Measurements from ENCODE around the gene LHFPL6. TPM values are rescaled to one million over a fixed set of nuclear protein-coding genes. Genes with fewer than 3 reads are reported as not detected.

LHFPL6 gene
- total and polyA plus RNA-seq, 2 experiments from 2014 or later, result 91.2 to 111 TPM

GRCh38 chr13:39510316-39510695 lies 92.7 kb downstream of the LHFPL6 start:
- peaks cover 4% of the 10 kb centered on the region for H3K4me1 ChIP-seq (ENCODE audit: insufficient read depth)
- 80 to 88% methylated on average over 1 of the region's 1 CpG for WGBS, 2 experiments (ENCODE audit: low coverage in 1 of 2, low lambda C conversion rate in 2 of 2, missing lambda C conversion rate in 2 of 2)
- H4K20me1 ChIP-seq (ENCODE audit: insufficient read depth), result no peaks in the 10 kb centered on the region
- in situ Hi-C loops (cut with MboI), result no loop called here
- H3K9ac ChIP-seq, result no peak overlapping the region
- H3K79me2 ChIP-seq (ENCODE audit: insufficient read depth), result peaks cover 79% of the 10 kb centered on the region
- H3K27me3 ChIP-seq (replicated peaks; ENCODE audit: insufficient read depth), result no peaks in the 10 kb centered on the region
- no peaks in the 10 kb centered on the region for H3F3A ChIP-seq (ENCODE audit: insufficient read depth)
- no peak overlapping the region for H2AFZ ChIP-seq
- H3K4me3 ChIP-seq, result no peak overlapping the region
- DNase-seq, result no peak
- TF ChIP-seq EZH2 (IDR thresholded peaks at IDR 0.05; ENCODE audit: insufficient read depth, poor library complexity, severe bottlenecking) (no peak), EZH2phosphoT487 (IDR thresholded peaks at IDR 0.05; ENCODE audit: insufficient read depth, low read depth) (no peak)
- H3K36me3 ChIP-seq (ENCODE audit: low read depth), result no peaks in the 10 kb centered on the region
- no peaks in the 10 kb centered on the region for H3K9me3 ChIP-seq (ENCODE audit: low read depth)
- no peak overlapping the region for H3K4me2 ChIP-seq (ENCODE audit: unreplicated experiment)
- H3K27ac ChIP-seq, result no peak overlapping the region
- H3K9me2 ChIP-seq (ENCODE audit: insufficient read depth), result no peaks in the 10 kb centered on the region

- Histone ChIP-seq H3K27ac (no peak overlapping the region), H3K4me2 (ENCODE audit: unreplicated experiment) (no peak overlapping the region), H2AFZ (no peak overlapping the region), H3K27me3 (replicated peaks; ENCODE audit: insufficient read depth) (no peaks in the 10 kb centered on the region), H3F3A (ENCODE audit: insufficient read depth) (no peaks in the 10 kb centered on the region), H3K9me2 (ENCODE audit: insufficient read depth) (no peaks in the 10 kb centered on the region), H3K4me1 (ENCODE audit: insufficient read depth) (no peaks in the 10 kb centered on the region), H3K9ac (no peak overlapping the region), H3K36me3 (ENCODE audit: low read depth) (no peaks in the 10 kb centered on the region), H3K9me3 (ENCODE audit: low read depth) (no peaks in the 10 kb centered on the region), H3K79me2 (ENCODE audit: insufficient read depth) (peaks cover 77% of the 10 kb centered on the region), H4K20me1 (ENCODE audit: insufficient read depth) (no peaks in the 10 kb centered on the region), H3K4me3 (no peak overlapping the region)
- TF ChIP-seq EZH2 (IDR thresholded peaks at IDR 0.05; ENCODE audit: insufficient read depth, poor library complexity, severe bottlenecking), result no peak
- no peak for TF ChIP-seq EZH2phosphoT487 (IDR thresholded peaks at IDR 0.05; ENCODE audit: insufficient read depth, low read depth)
- in situ Hi-C loops (cut with MboI), result no loop called here
- no peak for DNase-seq
- 48 to 57% methylated on average over 5 of the region's 5 CpGs for WGBS, 2 experiments (ENCODE audit: low coverage in 1 of 2, low lambda C conversion rate in 2 of 2, missing lambda C conversion rate in 2 of 2)
Measured at GRCh38 chr13:39509616-39510315, 93.2 kb downstream of the LHFPL6 start.

GRCh38 chr13:39506559-39507390 lies 96.2 kb downstream of the LHFPL6 start:
- no peak for DNase-seq
- 83 to 84% methylated on average over 7 of the region's 7 CpGs for WGBS, 2 experiments (ENCODE audit: low coverage in 1 of 2, low lambda C conversion rate in 2 of 2, missing lambda C conversion rate in 2 of 2)
- no peaks in the 10 kb centered on the region for H3K9me2 ChIP-seq (ENCODE audit: insufficient read depth)
- H3K36me3 ChIP-seq (ENCODE audit: low read depth), result no peaks in the 10 kb centered on the region
- no peaks in the 10 kb centered on the region for H3K9me3 ChIP-seq (ENCODE audit: low read depth)
- no peak overlapping the region for H3K9ac ChIP-seq
- TF ChIP-seq EZH2 (IDR thresholded peaks at IDR 0.05; ENCODE audit: insufficient read depth, poor library complexity, severe bottlenecking) (no peak), EZH2phosphoT487 (IDR thresholded peaks at IDR 0.05; ENCODE audit: insufficient read depth, low read depth) (no peak)
- H3K4me2 ChIP-seq (ENCODE audit: unreplicated experiment), result no peak overlapping the region
- peaks cover 61% of the 10 kb centered on the region for H3K79me2 ChIP-seq (ENCODE audit: insufficient read depth)
- in situ Hi-C loops (cut with MboI), result no loop called here
- H3K27me3 ChIP-seq (replicated peaks; ENCODE audit: insufficient read depth), result no peaks in the 10 kb centered on the region
- H3K4me1 ChIP-seq (ENCODE audit: insufficient read depth), result no peaks in the 10 kb centered on the region
- H3K27ac ChIP-seq, result no peak overlapping the region
- no peaks in the 10 kb centered on the region for H4K20me1 ChIP-seq (ENCODE audit: insufficient read depth)
- H3F3A ChIP-seq (ENCODE audit: insufficient read depth), result no peaks in the 10 kb centered on the region
- no peak overlapping the region for H3K4me3 ChIP-seq
- H2AFZ ChIP-seq, result no peak overlapping the region

- no peaks in the 10 kb centered on the region for H3K9me2 ChIP-seq (ENCODE audit: insufficient read depth)
Measured at GRCh38 chr13:39505151-39505550, 97.8 kb downstream of the LHFPL6 start.

More at GRCh38 chr13:39505151-39505550, 97.8 kb downstream of the LHFPL6 start:
- Histone ChIP-seq H3F3A (ENCODE audit: insufficient read depth) (no peaks in the 10 kb centered on the region), H3K9ac (no peak overlapping the region), H2AFZ (no peak overlapping the region), H3K4me2 (ENCODE audit: unreplicated experiment) (no peak overlapping the region), H3K27me3 (replicated peaks; ENCODE audit: insufficient read depth) (no peaks in the 10 kb centered on the region), H3K36me3 (ENCODE audit: low read depth) (no peaks in the 10 kb centered on the region), H3K79me2 (ENCODE audit: insufficient read depth) (peaks cover 53% of the 10 kb centered on the region), H3K9me3 (ENCODE audit: low read depth) (no peaks in the 10 kb centered on the region), H4K20me1 (ENCODE audit: insufficient read depth) (no peaks in the 10 kb centered on the region), H3K27ac (no peak overlapping the region), H3K4me3 (no peak overlapping the region), H3K4me1 (ENCODE audit: insufficient read depth) (no peaks in the 10 kb centered on the region)
- 97 to 98% methylated on average over 5 of the region's 5 CpGs for WGBS, 2 experiments (ENCODE audit: low coverage in 1 of 2, low lambda C conversion rate in 2 of 2, missing lambda C conversion rate in 2 of 2)
- in situ Hi-C loops (cut with MboI), result no loop called here
- no peak for TF ChIP-seq EZH2phosphoT487 (IDR thresholded peaks at IDR 0.05; ENCODE audit: insufficient read depth, low read depth)
- no peak for TF ChIP-seq EZH2 (IDR thresholded peaks at IDR 0.05; ENCODE audit: insufficient read depth, poor library complexity, severe bottlenecking)
- no peak for DNase-seq

All from GM23248 (cell line).